ENCODE results near the gene TMEM266.

The TMEM266 gene

DNA sequence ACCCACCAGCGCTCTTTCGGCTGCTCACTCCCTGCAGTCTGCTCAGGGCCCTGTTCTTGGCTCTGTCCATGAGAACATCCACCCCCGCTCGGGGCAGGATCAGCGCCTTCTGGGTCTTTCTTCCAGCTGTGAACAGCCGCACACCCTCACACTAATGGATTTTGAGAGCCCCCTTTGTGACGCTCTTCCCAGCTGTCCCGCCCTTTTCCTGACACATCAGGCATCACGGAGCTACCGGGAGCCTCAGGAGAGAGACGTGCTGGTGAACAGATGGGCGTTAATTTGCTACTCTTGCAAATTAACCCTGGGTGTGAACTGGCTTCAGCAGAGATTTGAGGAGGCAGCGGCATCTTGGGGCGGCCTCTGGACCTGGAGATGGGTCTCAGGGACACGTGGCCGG lies 113.0 kb downstream of the TMEM266 start:
- no peak for DNase-seq (ENCODE audit: low read depth)
- TF ChIP-seq, protein P1, sequence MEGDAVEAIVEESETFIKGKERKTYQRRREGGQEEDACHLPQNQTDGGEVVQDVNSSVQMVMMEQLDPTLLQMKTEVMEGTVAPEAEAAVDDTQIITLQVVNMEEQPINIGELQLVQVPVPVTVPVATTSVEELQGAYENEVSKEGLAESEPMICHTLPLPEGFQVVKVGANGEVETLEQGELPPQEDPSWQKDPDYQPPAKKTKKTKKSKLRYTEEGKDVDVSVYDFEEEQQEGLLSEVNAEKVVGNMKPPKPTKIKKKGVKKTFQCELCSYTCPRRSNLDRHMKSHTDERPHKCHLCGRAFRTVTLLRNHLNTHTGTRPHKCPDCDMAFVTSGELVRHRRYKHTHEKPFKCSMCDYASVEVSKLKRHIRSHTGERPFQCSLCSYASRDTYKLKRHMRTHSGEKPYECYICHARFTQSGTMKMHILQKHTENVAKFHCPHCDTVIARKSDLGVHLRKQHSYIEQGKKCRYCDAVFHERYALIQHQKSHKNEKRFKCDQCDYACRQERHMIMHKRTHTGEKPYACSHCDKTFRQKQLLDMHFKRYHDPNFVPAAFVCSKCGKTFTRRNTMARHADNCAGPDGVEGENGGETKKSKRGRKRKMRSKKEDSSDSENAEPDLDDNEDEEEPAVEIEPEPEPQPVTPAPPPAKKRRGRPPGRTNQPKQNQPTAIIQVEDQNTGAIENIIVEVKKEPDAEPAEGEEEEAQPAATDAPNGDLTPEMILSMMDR (IDR thresholded peaks at IDR 0.05; ENCODE audit: low read depth, low read length, missing control alignments): no peak
- H3K4me3 ChIP-seq (ENCODE audit: low read depth, low read length): no peak overlapping the region

DNA sequence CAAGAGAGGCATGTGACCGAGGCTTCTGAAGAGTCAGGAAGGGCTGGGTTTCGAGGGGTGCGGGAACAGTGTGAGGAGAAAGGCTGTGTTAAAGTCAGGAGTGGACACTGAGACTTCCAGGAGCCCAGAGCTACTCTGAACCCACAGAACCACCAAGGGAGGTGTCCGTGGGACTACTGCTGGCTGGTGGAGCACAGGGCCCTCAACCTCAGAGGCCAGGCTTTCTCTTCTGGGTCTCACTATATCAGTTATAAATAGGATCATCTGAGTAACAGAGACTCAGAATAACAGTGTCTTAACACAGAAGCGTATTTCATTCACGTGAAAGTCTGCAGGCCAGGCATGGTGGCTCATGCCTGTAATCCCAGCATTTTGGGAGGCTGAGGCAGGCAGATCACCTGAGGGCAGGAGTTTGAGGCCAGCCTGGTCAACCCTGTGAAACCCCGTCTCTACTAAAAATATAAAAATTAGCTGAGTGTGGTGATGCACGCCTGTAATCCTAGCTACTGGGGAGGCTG lies 113.6 kb downstream of the TMEM266 start:
- no peak overlapping the region for H3K4me3 ChIP-seq (ENCODE audit: low read depth, low read length)
- no peak for DNase-seq (ENCODE audit: low read depth)
- TF ChIP-seq, protein P1 (IDR thresholded peaks at IDR 0.05; ENCODE audit: low read depth, low read length, missing control alignments): no peak

DNA sequence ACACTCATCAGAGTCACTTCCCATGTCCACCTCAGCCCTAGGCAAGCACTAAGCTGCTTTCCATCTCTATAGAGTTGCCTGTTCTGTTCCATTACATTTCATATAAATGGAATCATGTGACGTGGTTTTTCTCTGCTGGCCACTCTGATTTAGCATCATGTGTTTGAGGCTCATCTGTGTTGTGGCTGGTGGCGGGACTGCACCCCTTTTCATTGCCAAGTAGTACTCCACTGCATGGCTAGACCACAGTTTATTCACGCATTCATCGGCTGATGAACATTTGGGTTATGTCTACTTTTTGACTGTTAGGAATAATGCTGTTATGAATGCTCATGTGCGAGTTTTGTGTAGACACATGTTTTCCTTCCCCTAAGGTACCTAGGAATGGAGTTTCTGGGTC lies 114.9 kb downstream of the TMEM266 start:
- TF ChIP-seq, protein P1 (IDR thresholded peaks at IDR 0.05; ENCODE audit: low read depth, low read length, missing control alignments): no peak
- no peak for DNase-seq (ENCODE audit: low read depth)
- no peak overlapping the region for H3K4me3 ChIP-seq (ENCODE audit: low read depth, low read length)

DNA sequence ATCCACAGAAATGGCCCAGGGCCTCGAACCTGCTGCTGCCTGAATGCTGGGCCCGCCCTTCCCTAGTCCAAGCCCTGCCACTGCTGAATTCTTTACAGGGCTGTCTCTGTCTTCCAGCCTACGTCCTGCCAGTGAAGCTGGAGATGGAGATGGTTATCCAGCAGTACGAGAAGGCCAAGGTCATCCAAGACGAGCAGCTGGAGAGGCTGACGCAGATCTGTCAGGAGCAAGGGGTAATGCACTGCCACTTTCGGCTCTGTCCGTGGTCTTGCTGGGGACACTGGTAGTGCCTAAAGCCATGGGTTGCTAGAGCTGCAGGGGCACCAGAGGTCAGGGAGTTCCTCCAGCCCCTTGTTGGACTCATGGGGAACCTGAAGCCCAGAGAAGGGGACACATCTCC lies 115.7 kb downstream of the TMEM266 start:
- DNase-seq (ENCODE audit: low read depth): no peak
- TF ChIP-seq, protein P1 (IDR thresholded peaks at IDR 0.05; ENCODE audit: low read depth, low read length, missing control alignments): no peak
- H3K4me3 ChIP-seq (ENCODE audit: low read depth, low read length): no peak overlapping the region

DNA sequence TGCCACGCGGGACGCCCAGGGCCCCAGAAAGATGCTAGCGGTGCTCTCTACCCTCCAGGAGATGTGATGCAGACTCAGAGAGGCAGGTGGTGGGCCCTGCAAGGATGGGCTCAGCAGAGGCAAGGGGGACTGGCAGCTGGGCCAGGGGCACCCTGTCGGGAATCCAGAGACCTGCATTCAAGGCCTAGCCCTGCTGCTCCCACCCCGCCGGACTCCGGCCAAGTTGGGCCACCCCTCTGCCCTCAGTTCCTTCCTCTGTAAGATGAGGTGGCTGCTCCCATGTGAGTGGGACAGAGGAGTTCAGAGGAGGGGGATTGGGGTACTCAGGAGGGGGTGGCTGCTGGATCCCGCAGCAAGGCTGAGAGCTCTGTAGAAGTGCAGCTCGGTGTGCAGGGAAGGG lies 116.3 kb downstream of the TMEM266 start:
- TF ChIP-seq, protein P1 (IDR thresholded peaks at IDR 0.05; ENCODE audit: low read depth, low read length, missing control alignments): no peak
- no peak overlapping the region for H3K4me3 ChIP-seq (ENCODE audit: low read depth, low read length)
- DNase-seq (ENCODE audit: low read depth): no peak

DNA sequence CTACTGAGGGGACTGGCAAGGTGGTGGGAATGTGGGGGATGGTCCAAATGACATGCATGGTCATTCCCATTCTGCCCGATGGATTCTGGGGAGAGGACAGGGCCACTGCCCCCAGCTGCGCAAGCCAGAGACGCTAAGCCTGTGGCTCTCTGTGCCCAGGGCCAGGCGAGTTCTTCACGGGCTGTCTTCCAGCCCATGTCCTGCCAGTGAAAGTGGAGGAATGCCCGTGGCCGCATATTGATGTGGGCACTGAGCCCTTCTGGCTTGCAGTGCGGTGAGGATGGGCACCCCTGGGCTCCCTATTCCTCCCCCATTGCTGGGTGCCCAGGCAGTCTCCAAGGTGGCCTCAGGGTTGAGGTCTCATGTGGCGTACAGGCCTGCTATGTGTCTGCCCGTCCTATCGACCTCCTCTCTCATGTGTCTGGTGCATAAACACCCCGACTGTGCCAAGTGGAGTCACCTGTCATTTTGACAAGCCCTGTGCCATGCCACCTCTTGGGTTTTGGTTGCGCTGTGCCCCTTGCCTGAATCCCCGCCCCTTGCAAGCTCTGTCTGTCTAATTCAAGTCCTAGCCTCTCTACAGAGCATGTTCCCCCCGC lies 116.8 kb downstream of the TMEM266 start:
- H3K4me3 ChIP-seq (ENCODE audit: low read depth, low read length): no peak overlapping the region
- TF ChIP-seq, protein P1 (IDR thresholded peaks at IDR 0.05; ENCODE audit: low read depth, low read length, missing control alignments): no peak
- DNase-seq (ENCODE audit: low read depth): no peak

DNA sequence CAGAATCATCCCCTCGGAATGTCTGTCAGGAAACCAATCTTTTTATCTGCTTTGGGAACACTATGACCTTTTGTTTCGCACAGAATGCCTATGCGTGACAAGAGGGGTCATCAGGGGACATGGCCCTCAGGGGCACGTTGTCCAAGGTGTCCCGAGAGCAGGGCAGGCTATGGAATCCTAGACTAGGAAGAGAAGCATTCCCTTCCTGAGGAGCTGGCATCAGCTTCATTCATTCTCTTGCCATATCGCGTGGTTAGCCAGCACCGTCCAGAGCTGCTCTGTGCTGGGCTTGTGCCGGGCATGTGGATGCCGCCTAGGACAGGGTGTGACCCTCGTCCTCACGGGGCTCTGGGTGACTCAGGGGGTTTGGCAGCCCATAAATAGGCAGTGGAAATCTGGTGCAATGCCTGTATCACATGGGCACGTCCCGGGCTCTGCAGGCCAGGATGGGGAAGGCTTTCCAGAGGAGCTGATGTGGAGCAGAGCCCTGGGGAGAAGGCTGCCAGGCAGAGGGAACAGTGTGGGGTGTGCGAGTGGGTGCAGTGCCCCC lies 117.8 kb downstream of the TMEM266 start:
- no peak overlapping the region for H3K4me3 ChIP-seq (ENCODE audit: low read depth, low read length)
- DNase-seq (ENCODE audit: low read depth): no peak
- TF ChIP-seq, protein P1 (IDR thresholded peaks at IDR 0.05; ENCODE audit: low read depth, low read length, missing control alignments): no peak

All from GM12864 (cell line).